AML-193 (cell line): ENCODE results near the gene RCBTB1.
"Not testable (repeated sequence)": the region's sequence is repeated elsewhere in the genome, so short reads cannot be mapped to it uniquely, and the experiment has no call there.

Source experiments
- DNase-seq, 2 experiments: peaks; one replicate each; lab custom pipeline; 2025; lab: John Stamatoyannopoulos, UW

RCBTB1 gene

DNA sequence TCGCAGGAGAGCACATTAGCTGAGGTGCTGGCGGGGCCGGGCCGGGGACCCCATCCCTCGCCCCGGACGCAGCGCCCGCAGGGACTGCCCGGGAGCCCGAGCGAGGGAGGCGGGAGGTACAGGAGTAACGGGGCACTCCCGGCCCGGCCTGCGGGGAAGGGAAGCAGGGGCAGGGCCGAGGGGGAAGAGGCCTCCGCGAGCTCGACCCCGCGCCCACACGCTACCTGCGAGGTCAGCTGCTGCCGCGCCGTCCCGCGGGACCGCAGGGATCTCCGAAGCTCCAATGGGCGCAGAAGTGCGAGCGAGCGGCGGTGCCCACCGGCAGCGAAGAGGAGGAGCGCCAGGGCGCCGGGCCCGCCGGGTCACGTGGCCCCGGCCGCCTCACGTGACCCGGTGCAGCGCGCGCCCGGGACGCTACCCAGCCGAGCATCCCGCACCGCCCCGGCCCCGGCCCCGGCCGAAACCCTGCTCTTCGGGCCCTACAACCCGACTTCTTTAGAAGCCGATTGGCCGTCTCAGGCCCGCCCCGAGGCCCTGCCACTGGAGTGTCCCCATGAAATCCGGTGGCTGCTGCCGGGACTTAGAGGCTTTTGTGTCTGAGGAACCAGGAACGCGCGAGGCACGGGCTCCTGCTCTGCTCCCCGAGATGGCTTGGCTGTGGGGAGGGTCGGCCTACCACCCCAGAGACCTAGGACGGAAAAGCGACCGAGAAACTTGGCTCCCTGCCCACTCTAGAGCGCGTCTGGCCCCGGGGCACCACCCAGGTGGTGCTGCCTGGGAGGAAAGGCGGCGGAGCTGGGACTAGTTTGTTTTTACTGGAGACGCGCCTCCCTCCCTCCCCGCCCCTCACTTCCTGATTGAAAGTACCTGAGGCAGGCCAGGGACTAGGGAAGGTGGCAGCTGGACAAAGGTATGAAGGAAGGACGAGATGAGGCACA is at the start of gene RCBTB1:
TSS of gene RCBTB1 (minus strand) at position 339 of the 938 bp plus-strand sequence. CDS start 18,279 bp downstream, outside the sequence.
- DNase-seq = peak; percentile 70 to 79

DNA sequence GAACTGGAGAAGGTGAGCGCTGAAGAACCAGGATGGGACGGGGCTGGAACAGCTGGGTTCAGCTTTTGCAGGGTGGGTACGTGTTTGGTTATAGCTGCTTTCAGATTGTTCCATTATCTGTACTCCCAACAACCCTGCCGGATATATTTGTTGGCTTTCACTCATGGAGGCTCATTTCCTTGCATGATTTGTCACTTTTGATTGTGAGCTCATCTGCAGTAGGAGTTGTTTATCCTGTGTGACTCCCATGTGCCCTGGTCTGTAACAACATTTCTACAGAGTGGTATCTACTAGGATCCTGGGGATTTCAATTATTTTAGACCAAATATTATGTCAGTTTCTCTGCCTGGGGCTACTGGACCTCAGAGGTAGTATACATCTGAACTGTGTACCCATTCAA is 48.4 kb upstream of the RCBTB1 start:
- DNase-seq = no peak

DNA sequence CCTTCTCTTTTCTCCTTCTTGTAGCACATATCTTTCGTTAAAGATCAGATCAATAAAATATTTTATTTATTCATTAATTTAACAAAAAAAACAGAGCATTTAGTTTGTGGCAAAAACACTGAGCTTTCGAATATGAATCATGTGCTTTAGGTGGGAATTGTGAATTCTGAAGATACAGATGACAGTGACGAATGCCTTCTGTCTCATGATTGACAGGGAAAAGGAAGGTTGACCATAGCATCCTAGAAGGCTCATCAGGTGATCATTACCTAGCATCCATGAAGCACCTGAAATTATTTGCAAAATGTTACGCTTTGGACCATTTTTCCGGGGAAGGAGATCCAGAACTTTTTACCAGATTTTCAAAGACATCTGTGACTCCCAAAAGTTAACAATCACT is 46.8 kb upstream of the RCBTB1 start:
- no peak for DNase-seq

DNA sequence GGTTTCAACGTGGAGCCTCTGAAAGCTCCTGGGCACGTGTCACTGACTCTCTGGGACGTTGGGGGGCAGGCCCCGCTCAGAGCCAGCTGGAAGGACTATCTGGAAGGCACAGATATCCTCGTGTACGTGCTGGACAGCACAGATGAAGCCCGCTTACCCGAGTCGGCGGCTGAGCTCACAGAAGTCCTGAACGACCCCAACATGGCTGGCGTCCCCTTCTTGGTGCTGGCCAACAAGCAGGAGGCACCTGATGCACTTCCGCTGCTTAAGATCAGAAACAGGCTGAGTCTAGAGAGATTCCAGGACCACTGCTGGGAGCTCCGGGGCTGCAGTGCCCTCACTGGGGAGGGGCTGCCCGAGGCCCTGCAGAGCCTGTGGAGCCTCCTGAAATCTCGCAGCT is 45.2 kb upstream of the RCBTB1 start:
- no peak for DNase-seq

DNA sequence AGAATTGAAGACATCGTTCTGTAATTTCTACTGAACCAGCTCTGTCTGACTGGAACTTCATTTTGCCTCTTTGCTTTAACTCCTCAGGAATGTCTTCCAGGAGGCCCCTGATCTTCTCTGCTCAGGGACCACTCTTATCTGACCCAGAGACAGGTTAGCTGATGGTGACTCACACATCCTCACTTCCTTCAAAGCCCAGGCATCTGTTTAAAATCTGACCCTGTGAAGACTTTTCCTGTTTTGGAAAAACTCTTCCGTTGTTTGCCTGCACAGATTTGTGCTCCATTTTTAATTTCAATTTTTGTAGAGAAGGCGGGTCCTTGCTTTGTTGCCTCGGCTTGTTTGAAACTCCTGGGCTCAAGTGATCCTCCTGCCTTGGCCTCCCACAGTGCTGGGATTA is 44.6 kb upstream of the RCBTB1 start:
- no peak for DNase-seq

DNA sequence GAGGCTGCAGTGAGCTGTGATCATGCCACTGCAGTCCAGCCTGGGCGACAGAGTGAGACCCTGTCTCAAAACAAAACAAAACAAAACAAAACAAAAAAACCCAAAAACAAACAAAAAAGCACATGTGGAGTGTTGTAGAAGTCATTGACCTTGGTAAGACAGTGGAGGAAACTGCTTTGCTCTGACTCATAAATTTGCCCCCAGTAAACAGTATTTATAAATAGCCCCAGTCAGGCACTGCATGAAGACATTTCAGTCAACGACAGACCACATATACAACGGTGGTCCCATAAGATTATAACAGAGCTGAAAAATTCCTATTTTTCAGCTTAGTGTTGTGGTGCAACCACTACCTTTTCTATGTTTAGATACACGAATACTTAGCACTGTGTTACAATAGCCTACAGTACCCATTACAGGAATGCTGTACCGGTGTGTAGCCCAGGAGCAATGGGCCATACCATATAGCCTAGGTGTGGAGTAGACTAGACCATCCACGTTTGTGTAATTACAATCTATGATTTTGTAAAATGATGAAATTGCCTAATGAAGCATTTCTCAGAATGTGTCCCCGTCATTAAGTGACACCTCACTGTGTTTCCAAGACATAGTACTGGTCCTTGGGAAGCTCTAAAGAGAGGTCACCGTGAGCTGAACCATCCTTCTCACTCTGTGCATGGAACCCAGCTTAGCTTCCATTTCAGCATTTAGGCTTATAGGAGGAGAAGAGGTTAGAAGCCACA is 44.0 kb upstream of the RCBTB1 start:
- no peak for DNase-seq

DNA sequence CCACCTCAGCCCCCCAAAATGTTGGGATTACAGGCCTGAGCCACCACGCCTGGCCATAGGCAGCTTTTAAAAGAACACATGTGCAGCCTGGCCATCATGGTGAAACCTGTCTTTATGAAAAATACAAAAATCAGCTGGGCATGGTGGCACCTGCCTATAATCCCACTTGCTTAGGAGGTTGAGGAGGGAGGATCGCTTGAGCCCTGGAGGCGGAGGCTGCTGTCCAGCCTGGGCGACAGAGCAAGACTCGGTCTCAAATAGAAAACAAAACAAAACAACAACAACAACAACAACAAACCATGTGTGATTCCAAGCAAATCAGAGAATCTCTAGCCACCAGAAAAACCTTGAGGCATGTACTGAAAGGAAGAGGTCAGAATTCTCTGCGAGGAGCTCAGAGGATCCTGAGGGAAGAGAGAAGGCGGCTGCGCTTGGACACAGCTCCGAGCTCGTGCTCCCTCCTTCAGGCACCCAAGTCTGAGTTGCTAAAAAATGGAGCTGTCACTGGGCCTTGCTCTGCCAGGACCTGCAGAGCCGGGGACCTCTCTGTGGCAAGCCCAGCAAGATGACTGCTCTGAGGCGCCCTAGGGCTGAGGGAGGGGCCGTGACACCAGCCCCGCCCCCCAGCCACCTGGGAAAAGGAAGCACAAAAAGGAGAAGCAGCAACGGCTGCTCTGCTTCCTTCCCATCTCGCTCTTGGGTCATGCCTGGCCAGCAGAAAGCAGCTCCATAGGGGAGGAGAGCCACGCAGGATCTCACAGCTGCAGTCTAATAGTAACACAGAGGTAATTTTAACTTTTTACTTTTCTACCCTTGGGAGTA is 42.7 kb upstream of the RCBTB1 start, which contains the start of gene ARL11:
TSS of gene ARL11 (plus strand) at position 677 of the 822 bp plus-strand sequence. CDS start 1,941 bp downstream, outside the sequence.
- DNase-seq = peak; percentile 98

DNA sequence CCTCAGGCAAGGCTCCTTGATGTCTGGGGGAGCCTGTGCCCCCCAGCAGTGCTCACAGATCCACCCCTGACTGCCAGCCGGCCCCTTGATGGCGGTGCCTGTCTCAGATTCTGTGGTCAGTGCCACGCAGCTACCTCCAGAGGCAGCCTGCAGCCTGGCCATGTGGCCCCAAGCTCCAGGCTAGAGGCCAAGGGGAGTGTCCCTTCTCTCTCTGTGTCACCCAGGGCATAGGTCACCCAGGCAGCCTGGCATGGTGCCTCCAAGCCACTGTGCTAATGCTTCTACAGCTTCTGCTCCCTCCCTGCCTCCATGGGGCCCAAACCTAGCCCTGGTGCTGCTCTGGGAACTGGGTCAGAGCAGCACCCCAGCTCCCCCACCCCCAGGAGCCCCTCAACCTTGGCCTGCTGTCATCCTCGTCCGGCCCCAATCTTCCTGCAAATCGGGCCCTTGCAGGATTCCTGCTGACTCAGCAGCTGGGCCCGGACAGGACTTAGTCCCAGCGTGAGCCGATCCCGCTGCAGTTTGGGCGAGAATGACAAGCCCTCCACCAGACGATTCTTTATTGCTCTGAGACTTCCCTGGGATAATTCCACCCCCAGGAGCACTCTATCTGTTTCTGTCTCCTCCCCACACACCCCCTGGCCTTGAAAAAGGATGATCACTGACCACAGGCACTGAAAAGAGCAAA is 40.2 kb upstream of the RCBTB1 start:
- peak; percentile 17 to 36 for DNase-seq

DNA sequence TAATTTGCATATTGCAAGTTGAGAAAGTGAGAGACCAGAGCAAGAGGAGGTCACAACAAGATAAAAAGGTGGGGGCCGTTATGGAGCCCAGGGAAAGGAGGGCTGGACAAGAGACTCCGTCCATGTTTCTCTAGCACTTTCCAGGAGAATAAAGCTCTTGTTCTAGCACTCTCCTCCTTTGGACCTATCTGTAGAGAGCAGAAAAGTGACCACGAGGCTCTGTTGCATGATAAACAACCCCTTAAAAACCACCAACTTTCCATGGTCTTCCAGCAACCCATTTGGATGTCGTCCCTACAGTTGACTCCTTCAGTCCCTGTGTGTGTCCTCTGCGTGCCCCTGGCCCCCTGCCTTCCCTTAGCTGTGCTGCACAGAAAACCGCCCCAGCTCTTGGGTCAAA is 38.9 kb upstream of the RCBTB1 start:
- no peak for DNase-seq

DNA sequence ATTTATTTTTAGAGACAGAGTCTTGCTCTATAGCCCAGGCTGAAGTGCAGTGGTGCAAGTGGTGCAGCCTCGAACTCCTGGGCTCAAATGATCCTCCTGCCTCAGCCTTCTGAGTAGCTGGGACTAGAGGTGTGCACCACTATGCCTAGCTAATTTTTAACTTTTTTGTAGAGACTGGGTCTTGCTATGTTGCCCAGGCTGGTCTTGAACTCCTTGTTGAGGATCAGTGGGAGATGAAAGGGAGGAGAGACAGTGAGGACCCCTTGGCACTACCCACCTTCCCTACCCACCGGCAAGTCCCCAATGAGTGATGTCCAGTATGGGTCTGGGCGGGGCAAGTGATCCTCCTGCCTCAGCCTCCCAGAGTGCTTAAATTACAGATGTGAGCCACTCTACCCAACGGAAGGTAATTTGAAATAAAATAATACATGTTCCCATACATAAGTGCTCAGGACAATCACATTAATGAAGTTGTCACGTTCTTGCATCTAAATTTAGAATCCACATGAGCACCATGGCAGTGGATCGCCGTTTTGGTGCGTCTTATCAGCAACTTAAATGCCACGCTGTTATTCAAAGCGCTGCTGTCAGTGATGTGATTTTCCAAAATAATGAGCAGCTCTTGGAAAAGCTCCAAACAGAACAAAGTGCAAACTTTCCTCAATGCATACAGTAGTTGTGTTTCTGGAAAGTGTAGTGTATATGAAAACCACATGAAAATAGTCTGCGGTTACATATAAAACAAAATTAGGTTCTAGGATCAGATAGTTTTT is 37.0 kb upstream of the RCBTB1 start:
- DNase-seq = no peak

DNA sequence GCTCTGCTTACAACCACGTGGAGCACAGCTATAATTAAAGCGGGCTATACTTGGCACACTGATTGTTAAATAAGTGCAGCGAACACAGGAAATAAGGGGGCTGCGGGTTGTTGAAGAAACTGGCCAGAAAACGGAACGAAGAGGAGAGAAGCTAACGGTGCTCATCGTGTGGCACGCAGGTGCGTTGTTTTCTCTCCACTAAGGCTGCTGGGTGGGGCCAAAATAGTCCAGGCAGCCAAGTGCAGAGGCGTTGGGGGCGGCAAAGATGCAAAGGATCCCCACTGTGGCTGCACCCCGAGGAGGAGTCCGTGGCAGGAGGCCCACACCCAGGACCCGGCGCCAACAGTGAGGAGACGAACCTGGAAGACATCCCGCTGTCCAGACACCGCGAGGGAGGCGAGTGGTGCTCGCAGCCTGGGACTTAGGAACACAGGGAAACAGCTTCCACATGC is 34.8 kb upstream of the RCBTB1 start:
- DNase-seq = peak; percentile 48 to 54

DNA sequence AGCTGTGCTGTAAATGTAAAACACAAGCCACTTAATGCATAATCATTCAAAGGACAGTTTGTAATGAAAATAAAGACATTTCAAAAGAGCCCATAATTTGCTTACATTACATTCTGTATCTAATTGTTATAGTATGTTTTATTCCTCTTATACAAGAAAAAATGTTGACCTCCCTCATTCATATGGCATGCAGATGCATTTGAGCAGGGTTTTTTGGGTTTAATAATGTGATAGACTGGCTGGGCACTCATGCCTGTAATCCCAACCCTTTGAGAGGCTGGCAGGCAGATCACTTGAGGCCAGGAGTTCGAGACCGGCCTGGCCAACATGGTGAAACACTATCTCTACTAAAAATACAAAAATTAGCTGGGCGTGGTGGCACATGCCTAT is 31.3 kb upstream of the RCBTB1 start:
- no peak for DNase-seq

DNA sequence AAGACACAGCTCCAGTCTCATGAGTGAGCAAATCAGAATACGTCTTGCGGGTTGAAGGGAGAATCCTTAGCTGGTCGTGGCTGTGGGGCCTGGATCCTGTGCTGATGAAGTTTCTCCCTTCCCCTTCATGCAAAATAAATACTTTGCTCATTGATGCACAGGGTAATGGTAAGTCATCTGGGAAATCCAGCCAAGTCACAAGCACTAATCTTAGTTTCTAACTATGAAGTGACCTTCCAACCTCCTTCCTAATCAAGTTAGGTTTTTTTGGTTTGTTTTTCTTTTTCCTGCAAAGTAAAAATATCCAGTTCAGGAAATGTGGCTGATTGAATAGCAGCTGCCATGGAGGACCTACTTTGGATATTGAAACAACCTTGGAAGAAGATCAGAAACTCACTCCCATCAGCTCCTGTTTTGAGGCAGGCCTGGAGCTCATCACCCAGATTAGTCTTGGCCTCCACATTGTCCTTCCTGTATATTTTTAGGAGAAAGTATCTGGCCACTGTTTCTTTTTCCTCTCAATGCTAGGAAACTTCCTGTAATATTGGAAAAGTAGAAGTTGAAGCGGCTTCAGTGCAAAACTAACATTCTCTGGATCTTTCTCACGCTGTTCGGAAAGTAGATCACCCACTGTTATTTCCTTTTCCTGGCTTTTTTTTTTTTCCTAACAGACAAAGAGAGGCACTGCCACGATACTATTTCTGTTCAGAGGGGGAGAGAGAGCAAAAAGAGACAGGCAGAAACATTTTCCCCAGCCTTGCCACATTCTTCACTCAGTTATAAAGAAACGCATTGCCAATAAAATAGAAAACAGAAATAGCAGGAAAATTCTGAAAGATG is 30.7 kb upstream of the RCBTB1 start:
- DNase-seq = no peak

DNA sequence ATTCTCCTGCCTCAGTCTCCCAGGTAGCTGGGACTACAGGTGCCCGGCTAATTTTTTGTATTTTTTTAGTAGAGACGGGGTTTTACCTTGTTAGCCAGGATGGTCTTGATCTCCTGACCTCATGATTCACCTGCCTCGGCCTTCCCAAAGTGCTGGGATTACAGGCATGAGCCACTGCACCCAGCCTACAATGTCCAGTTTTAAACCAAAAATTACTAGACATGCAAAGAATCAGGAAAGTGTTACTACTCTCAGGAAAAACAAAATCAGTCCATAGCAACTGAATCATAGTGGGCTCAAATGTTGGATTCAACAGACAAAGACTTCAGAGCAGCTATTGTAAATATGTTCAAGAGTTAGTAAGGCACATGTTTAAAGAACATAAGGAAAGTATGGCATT is 26.7 kb upstream of the RCBTB1 start:
- not testable (repeated sequence) for DNase-seq

DNA sequence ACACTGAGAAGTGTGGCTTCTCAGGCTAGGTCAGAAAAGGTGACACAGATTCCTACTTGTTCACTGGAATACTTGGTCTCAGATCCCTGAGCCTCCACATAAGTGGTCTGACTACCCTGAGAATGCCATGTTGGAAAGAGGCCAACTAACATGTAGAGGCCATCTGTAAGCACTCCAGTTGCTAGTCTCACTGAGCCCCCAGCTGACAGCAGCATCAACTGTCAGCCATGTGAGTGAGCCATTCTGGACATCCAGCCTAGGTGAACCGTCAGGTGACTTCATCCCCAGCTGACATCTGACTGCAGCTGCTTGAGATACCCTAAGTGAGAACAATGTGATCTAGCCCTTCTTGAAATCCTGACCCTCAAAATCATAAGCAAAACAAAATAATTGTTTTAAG is 24.8 kb upstream of the RCBTB1 start:
- no peak for DNase-seq

DNA sequence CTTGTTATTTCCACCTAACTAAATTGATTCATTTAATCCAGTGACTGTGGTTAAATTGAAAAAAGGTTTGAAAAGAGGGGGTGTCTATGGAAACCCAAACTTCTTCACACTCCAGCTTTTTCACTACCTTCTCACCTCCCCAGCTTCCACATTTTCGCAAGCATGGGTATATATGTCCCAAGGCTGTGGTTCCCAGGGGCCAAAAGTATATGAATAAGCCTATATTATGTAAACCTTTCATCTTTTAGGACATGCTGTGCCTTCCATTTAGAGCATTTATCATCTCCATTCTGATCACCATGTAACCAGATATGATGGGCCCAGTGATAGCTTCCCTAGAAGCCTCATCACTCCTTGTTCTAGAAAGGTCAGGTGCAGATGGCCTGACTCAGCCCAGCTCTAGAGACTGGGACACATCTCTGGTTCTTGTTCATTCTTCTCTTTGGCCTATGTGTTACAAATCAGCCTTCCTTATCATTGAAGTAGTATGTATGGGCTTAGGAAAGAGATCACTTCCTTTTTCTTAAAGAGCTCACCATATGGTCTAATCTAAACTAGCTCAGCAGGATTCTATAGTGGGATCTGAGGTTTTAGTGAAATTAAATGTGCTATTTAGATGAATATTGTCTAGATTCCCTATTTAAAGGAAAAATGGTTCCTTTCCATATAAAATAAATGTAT is 23.4 kb upstream of the RCBTB1 start:
- DNase-seq = peak; percentile 56 to 58

DNA sequence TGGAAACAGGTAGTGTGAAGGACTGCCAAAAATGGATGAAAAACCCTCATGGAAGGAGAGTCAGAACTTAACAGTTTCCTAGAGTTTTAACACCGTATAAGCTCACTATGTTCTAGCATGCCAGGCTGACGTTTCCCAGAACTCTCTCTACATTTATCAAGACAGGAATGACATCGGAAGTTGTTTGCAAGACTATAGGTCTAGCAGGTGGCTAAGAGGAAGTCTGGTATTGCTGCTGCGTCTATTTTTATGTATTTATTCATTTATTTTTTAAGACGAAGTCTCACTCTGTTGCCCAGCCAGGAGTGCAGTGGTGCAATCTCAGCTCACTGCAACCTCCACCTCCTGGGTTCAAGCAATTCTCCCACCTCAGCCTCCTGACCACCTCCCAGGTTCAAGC is 22.4 kb upstream of the RCBTB1 start:
- DNase-seq = no peak

DNA sequence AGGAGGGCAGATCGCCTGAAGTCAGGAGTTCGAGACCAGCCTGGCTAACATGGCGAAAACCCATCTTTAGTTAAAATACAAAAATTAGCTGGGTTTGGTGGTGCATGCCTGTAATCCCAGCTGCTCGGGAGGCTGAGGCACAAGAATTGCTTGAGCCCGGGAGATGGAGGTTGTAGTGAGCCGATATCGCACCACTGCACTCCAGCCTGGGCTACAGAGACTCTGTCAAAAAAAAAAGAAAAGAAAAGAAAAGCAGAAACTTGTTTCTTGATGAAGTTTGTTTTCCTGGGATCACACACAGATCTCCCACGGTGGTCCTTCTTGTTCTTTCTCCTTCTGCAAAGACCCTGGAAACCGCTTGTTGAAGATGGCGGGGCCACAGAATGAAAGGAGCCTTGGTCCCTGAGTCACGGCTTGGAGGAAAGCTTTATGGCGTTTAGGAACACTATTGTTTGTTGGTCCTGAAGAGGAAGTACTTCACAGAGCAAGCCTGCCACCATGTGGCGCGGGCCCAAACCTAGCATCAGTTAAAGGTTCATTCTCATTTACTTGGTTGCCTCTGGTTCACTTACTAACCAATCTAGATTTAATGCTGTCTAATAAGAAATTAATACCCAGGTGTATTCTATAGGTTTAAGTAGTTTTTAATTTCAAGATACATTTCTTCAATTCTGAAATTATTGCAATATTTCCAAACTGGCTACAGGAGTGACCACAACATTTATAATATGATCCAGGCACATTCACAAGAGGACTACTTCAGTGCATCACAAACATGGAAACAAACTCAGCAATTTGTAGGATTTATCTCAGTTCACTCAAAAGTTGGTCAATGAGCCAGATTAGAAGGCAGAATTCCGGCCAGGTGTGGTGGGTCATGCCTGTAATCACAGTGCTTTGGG is 21.6 kb upstream of the RCBTB1 start:
- peak; percentile 96 for DNase-seq
